K562 (cell line): ENCODE data around the gene UGT1A3. TPM values are rescaled to one million over a fixed set of nuclear protein-coding genes. Genes with fewer than 3 reads are reported as not detected.

Experiments
- ATAC-seq: fragments of 200-7000 bp; cut with Tn5 transposase; 3 replicates; pipeline ENCODE4 v1.9.1; 2020; ENCODE audit warnings: moderate library complexity
- BruUV-seq: library from RNA; stranded (reverse); fragments of 400-500 nt; replicated peaks from 2 replicates; lab custom pipeline; 2021; lab: Mats Ljungman, UMichigan
- CTCF ChIA-PET: fragments of 300-600 bp; formaldehyde crosslinking; extraction: SDS; loops from one replicate; lab custom pipeline; 2021; ENCODE audit warnings: low intra/inter-chr PET ratio; lab: Yijun Ruan, JAX
- POLR2A ChIA-PET: fragments of 300-600, 350-650 bp; sonication (Branson Sonifier 250); formaldehyde crosslinking; extraction: SDS; loops from one replicate; lab custom pipeline; 2021; ENCODE audit warnings: antibody characterized with exemption, inconsistent platforms; lab: Yijun Ruan, JAX
- DNase-seq, 4 experiments: peaks; one replicate each; pipeline versions ENCODE4 v3.0.0 to v3.0.0-alpha.2; 2011 to 2018; ENCODE audit warnings: low spot score in 3 of 4, mixed read lengths in 3 of 4; ENCODE audit errors: extremely low read depth in 1 of 4
- FAIRE-seq: peaks from 2 replicates; lab custom pipeline; 2011; peaks lifted over from hg19 to GRCh38; lab: Jason Lieb, UNC
- H2AFZ ChIP-seq: 2 replicates; pipeline ENCODE4 v1.6.0; 2011; ENCODE audit warnings: low read depth, low read length, control low read depth, inconsistent platforms
- H3K27ac ChIP-seq: fragments of 200-600 bp; 3 replicates; pipeline ENCODE4 v1.8.0; 2011; ENCODE audit warnings: low read depth, mild to moderate bottlenecking, control low read depth, inconsistent platforms, low read length, moderate library complexity, mixed read lengths; ENCODE audit errors: extremely low read depth
- H3K27me3 ChIP-seq, 2 experiments: fragments of 300-600 bp in 1 of 2; 2 replicates in 1 of 2; 3 replicates in 1 of 2; pipeline versions ENCODE4 v1.6.0 to v1.8.0; 2011; ENCODE audit warnings: inconsistent platforms in 2 of 2, low read length in 2 of 2, mild to moderate bottlenecking in 1 of 2, mixed read lengths in 1 of 2, moderate library complexity in 1 of 2; ENCODE audit not compliant: control insufficient read depth in 2 of 2, insufficient read depth in 2 of 2
- H3K36me3 ChIP-seq: fragments of 300-600 bp; 3 replicates; pipeline ENCODE4 v1.8.0; 2011; ENCODE audit warnings: mild to moderate bottlenecking, low read length, inconsistent platforms; ENCODE audit not compliant: control insufficient read depth, insufficient read depth
- H3K4me1 ChIP-seq, 2 experiments: fragments of 200-600 bp in 1 of 2; replicated peaks in 1 of 2; 2 replicates in 1 of 2; 3 replicates in 1 of 2; pipeline versions ENCODE4 v1.5.1 to v1.8.0; 2011; ENCODE audit warnings: inconsistent platforms in 2 of 2, low read length in 2 of 2, mild to moderate bottlenecking in 1 of 2, mixed read lengths in 1 of 2, moderate library complexity in 1 of 2; ENCODE audit not compliant: control insufficient read depth in 2 of 2, insufficient read depth in 2 of 2
- H3K4me2 ChIP-seq: 2 replicates; pipeline ENCODE4 v1.6.1; 2011; ENCODE audit warnings: low read length, control low read depth, inconsistent platforms, mixed read lengths; ENCODE audit not compliant: insufficient read depth
- H3K4me3 ChIP-seq: fragments of 200-600 bp; sonication (generic), shearing (Covaris generic); 2 replicates; pipeline ENCODE4 v1.5.1; 2016; ENCODE audit warnings: control low read depth, inconsistent platforms
- H3K79me2 ChIP-seq: fragments of 200-600 bp; 3 replicates; pipeline ENCODE4 v1.8.0; 2011; ENCODE audit warnings: low read length, inconsistent platforms; ENCODE audit not compliant: control insufficient read depth, insufficient read depth
- H3K9ac ChIP-seq, 2 experiments: 2 replicates each; pipeline versions ENCODE4 v1.6.0 to v1.6.1; 2011; ENCODE audit warnings: low read depth in 2 of 2, low read length in 2 of 2, control low read depth in 1 of 2, inconsistent platforms in 1 of 2, mild to moderate bottlenecking in 1 of 2, mixed read lengths in 1 of 2; ENCODE audit not compliant: insufficient read depth in 1 of 2
- H3K9me1 ChIP-seq: one replicate; pipeline ENCODE4 v1.6.0; 2011; ENCODE audit warnings: inconsistent platforms, mild to moderate bottlenecking, low read length, moderate library complexity; ENCODE audit not compliant: control insufficient read depth, insufficient read depth
- H3K9me3 ChIP-seq: replicated peaks from 2 replicates; pipeline ENCODE4 v1.5.1; 2011; ENCODE audit warnings: low read depth, low read length, inconsistent platforms; ENCODE audit not compliant: control insufficient read depth, insufficient read depth
- H4K20me1 ChIP-seq: replicated peaks from 2 replicates; pipeline ENCODE4 v1.6.1; 2011; ENCODE audit warnings: low read length, inconsistent platforms, mixed read lengths; ENCODE audit not compliant: control insufficient read depth, insufficient read depth
- BDP1 ChIP-seq: IDR thresholded peaks from 3 replicates; pipeline ENCODE4 v1.6.1; 2011; ENCODE audit not compliant: insufficient read length, insufficient read depth
- CBFB ChIP-seq: sonication (generic); formaldehyde crosslinking; IDR thresholded peaks from 2 replicates; pipeline ENCODE4 v1.4.0; 2020; ENCODE audit warnings: mild to moderate bottlenecking, missing genetic modification reagents
- CBX8 ChIP-seq: fragments of 200-600 bp; sonication (generic); IDR thresholded peaks from 2 replicates; pipeline ENCODE4 v1.6.1; 2012; ENCODE audit warnings: borderline replicate concordance, mixed run types, low read depth, mild to moderate bottlenecking, moderate library complexity, mixed read lengths, low read length, control low read depth, inconsistent platforms; ENCODE audit not compliant: poor library complexity, severe bottlenecking; ENCODE audit errors: extremely low read depth
- MEF2A ChIP-seq: IDR thresholded peaks from 2 replicates; pipeline ENCODE4 v1.6.1; 2011; ENCODE audit warnings: low read depth, mild to moderate bottlenecking, low read length, moderate library complexity; ENCODE audit not compliant: control insufficient read depth
- MYBL2 ChIP-seq, 2 experiments: fragments of 450-650 bp in 1 of 2; sonication (generic) in 1 of 2; formaldehyde crosslinking in 1 of 2; IDR thresholded peaks; 2 replicates each; pipeline versions ENCODE4 v1.6.1 to v1.8.1; 2017 to 2022; ENCODE audit warnings: borderline replicate concordance in 1 of 2, inconsistent platforms in 1 of 2, low read depth in 1 of 2, mild to moderate bottlenecking in 1 of 2, missing genetic modification reagents in 1 of 2, moderate library complexity in 1 of 2
- SIRT6 ChIP-seq: IDR thresholded peaks from one replicate; pipeline ENCODE4 v1.6.1; 2012; ENCODE audit warnings: low read depth, mild to moderate bottlenecking, control low read depth, inconsistent platforms, low read length, moderate library complexity
- SP1 ChIP-seq: sonication (generic); formaldehyde crosslinking; IDR thresholded peaks from 2 replicates; pipeline ENCODE4 v1.8.1; 2022; ENCODE audit warnings: mild to moderate bottlenecking, missing genetic modification reagents
- TSC22D4 ChIP-seq: fragments of 450-650 bp; IDR thresholded peaks from 2 replicates; pipeline ENCODE4 v1.6.1; 2016; ENCODE audit warnings: missing genetic modification characterization, missing biosample characterization, control low read depth
- ZNF224 ChIP-seq: sonication (generic); formaldehyde crosslinking; IDR thresholded peaks from 2 replicates; pipeline ENCODE4 v1.8.0; 2022; ENCODE audit warnings: mild to moderate bottlenecking, missing genetic modification reagents
- WGBS: fragments of 100-300 bp; shearing (Covaris generic); methylation state at CpG from one replicate; pipeline ENCODE4 v1.1.6; 2016; ENCODE audit warnings: low coverage, mixed read lengths; ENCODE audit not compliant: insufficient coverage; ENCODE audit errors: missing lambda C conversion rate; 5-methylcytosine and 5-hydroxymethylcytosine counted together
- in situ Hi-C: fragments of 300-500 bp; cut with MboI; formaldehyde crosslinking; loops from 4 replicates; pipeline ENCODE4 v1.15.0; 2018; ENCODE audit warnings: inconsistent platforms, mixed read lengths
- intact Hi-C: fragments of 100-400 bp; cut with micrococcal nuclease; formaldehyde crosslinking; loops from 2 replicates; pipeline ENCODE4 v1.14.2; 2022
- polyA plus RNA-seq, 8 experiments: library from polyadenylated mRNA; depleted of rRNA in 4 of 8; stranded (reverse) in 5 of 8; unstranded in 3 of 8; fragments of >200 nt; fragmentation: Nextera tagmentation in 2 of 8; fragmentation: Illumina TruSeq in 1 of 8; extraction: Ambion mirVana in 2 of 8; extraction: Trizol in 1 of 8; gene quantifications; 2 replicates each; pipeline versions ENCODE4 v1.2.1 to v1.2.3, GENCODE V29; 2011 to 2014; ENCODE audit warnings: inconsistent platforms in 1 of 8, missing spikeins in 1 of 8
- total RNA-seq, 7 experiments: library from RNA; depleted of rRNA in 6 of 7; stranded (reverse); fragments of >200 nt in 6 of 7; fragmentation: Illumina TruSeq in 2 of 7; extraction: Trizol in 2 of 7; gene quantifications; 2 replicates each; pipeline versions ENCODE4 v1.2.1 to v1.2.3, GENCODE V29; 2011 to 2021; ENCODE audit warnings: low replicate concordance in 1 of 7
- TF ChIP-seq, protein P1 (sequence below): sonication (generic); IDR thresholded peaks from 2 replicates; pipeline ENCODE4 v1.6.1; 2016

Gene UGT1A3
- total and polyA plus RNA-seq, 9 of the 15 experiments (the other 6 are each of a cell fraction or from before 2014, with no cell fraction given) = not detected

DNA sequence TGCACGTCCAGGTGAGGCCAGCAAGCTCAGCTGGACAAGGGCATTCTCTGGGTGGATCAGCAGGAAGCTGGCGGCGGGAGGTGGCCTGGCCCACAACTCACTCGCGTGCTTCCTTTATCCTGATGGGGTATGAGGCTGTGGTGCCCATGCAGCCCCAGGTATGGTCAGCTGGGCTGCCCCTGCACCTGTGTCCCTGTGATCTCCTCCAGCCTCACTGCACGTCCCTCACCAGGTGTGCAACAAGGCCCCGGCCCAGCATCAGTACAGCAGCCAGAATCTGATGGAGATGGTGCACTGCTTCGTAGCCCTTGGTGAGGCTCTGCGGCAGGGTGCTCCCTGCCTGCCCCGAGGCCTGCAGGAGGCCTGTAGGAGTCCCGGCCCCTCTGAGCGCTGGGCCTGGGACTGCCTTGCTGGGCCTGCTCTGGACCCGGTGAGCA is 66.9 kb downstream of the UGT1A3 start (continued):
- TF ChIP-seq ZNF224 (CRISPR knock-in tag) (no peak), SP1 (CRISPR knock-in tag) (no peak), CBFB (no peak), TSC22D4 (no peak)
- TF ChIP-seq, protein P1, sequence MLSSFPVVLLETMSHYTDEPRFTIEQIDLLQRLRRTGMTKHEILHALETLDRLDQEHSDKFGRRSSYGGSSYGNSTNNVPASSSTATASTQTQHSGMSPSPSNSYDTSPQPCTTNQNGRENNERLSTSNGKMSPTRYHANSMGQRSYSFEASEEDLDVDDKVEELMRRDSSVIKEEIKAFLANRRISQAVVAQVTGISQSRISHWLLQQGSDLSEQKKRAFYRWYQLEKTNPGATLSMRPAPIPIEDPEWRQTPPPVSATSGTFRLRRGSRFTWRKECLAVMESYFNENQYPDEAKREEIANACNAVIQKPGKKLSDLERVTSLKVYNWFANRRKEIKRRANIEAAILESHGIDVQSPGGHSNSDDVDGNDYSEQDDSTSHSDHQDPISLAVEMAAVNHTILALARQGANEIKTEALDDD = no peak

DNA sequence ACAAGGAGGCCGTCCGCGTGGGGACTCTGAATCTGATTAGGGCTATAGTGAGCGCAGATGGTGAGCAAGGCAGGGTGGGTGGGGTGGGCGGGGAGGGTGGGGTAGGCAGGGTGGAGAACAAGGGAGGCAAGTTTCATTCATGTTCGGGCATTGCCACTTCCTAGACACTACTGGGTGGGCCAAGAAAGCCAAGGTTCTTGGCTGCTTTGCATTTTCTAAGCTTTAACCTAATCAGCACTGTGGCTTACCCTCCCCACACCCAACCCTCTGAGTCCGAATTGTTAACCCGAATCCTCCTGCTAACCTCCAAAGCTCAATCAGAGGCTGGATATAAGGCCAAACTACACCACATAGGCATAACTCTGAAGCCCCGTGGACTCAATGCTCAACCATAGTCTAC is 67.4 kb downstream of the UGT1A3 start:
- no peaks in the 10 kb centered on the region for H3K9me1 ChIP-seq
- no peaks in the 10 kb centered on the region for H4K20me1 ChIP-seq
- 0% methylated on average over 3 of the region's 9 CpGs for WGBS
- DNase-seq = no peak
- no peak overlapping the region for H2AFZ ChIP-seq
- CTCF ChIA-PET = no interaction called here
- TF ChIP-seq BDP1 = no peak
- no peak for TF ChIP-seq MEF2A
- no peak for TF ChIP-seq SP1 (CRISPR knock-in tag)
- TF ChIP-seq SIRT6 = no peak
- TF ChIP-seq MYBL2 (IDR thresholded peaks at IDR 0.05; ENCODE audit: low read depth) = no peak
- TF ChIP-seq MYBL2 (CRISPR knock-in tag; IDR thresholded peaks at IDR 0.05; ENCODE audit: borderline replicate concordance) = no peak
- no peak for TF ChIP-seq CBX8
- TF ChIP-seq, all 486 proteins: peak for 0
- Histone ChIP-seq H3K27ac (no peak overlapping the region), H3K4me2 (no peak overlapping the region), H3K9ac (no peak overlapping the region), H3K4me1 (no peaks in the 10 kb centered on the region; a peak in 1 of 5 replicates), H3K36me3 (no peaks in the 10 kb centered on the region), H3K27me3 (peaks cover 0 to 33% of the 10 kb centered on the region in 2 experiments; a peak in 2 of 5 replicates), H3K9me3 (no peaks in the 10 kb centered on the region), H3K4me3 (no peak overlapping the region), H3K79me2 (no peaks in the 10 kb centered on the region)
- FAIRE-seq (no peak), ATAC-seq (no peak)
- intact Hi-C loops (no loop called here), in situ Hi-C loops (no loop called here)
- no TSS peak for BruUV-seq
- POLR2A ChIA-PET = no interaction called here
